DMS153 treated with DMSO at 0.1 percent for 48 hours (cell line): ENCODE measurements around the gene DAPK2.
"Not testable (repeated sequence)": the region's sequence is repeated elsewhere in the genome, so short reads cannot be mapped to it uniquely, and the experiment has no call there.

ENCODE experiments used
- DNase-seq: peaks from one replicate; lab custom pipeline; 2025; ENCODE audit not compliant: unreplicated experiment; lab: John Stamatoyannopoulos, UW

Gene DAPK2

DNA sequence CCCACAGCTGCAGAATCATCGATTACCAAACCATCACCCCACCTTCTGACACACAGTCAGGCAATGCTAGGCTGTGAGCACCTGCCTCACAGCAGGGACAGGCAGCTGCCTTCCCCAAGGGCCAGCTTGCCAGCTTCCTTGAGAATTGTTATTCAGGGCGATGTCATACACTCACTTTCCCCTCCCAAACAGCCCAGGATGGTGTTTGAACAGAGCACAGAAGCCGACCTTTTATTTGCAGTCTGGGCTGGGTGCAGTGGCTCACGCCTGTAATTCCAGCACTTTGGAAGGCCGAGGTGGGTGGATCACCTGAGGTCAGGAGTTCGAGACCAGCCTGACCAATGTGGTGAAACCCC is 128.0 kb downstream of the DAPK2 start:
- DNase-seq, result no peak

DNA sequence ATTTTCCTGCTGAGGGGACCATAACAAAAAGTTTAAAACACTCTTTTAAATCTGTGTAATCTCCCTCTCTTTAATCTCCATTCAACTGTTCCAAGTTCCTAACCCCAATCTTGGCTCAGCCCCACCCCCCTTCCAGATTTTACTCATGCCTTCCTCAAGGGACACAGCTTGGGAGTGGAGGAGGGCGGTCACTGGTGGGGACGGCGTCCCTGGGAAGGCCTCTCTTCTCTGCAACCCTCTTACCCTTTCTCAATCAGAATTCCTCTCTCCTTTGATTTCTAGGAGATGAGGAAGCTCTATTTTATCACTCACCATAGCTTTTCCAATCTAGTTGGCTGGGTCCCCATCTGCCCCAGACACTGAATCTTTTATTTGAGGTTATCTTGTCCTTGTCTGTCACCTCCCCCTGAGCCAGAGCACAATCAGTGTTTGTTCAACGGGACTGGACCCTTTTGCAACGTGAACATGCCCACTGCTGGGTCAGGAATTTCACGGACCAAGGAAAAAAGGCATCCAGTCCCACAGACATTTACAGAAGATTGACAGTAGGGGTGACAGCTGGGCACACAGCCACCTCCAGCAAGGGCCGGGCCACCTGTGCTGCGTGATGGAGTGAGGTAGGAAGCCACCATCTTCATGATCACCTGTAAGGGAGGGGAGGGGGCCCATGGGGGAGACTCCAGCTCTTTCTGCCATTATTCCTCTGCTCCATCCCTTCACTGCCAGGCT is 128.5 kb downstream of the DAPK2 start:
- DNase-seq, result no peak

GRCh38 chr15:63915873-63916771 is 130.2 kb downstream of the DAPK2 start:
- DNase-seq, result no peak

- DNase-seq, result no peak
These were observed 130.9 kb downstream of the DAPK2 start for GRCh38 chr15:63915209-63915872.

DNA sequence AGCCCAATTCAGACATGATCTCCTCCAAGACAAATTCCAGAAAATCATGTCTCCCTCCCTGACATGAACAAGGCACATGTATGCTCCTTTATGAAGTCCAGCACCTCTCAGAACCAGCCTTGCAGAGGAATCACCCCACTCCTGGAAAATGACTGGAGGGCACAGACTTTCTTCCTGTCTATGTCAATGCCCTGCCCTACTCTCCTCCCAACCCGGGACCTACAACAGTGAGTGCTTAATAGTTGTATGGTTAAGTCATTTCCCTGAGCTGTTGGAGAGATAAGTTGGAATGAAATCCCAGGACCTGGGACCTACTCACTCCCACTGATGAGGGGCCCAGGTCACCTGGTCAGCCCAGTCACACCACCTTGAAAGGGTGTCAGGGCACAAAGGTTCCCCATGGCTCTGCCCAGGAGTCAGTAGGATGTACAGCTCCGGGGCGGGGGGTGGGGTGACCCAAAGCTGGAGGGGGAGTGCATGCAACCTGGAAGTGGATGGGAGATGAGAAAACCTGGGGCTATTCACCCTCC is 132.4 kb downstream of the DAPK2 start:
- no peak for DNase-seq

- DNase-seq, result no peak
These were observed 132.9 kb downstream of the DAPK2 start for GRCh38 chr15:63913336-63913735.

GRCh38 chr15:63912061-63912615 is 134.1 kb downstream of the DAPK2 start:
- no peak for DNase-seq

GRCh38 chr15:63911160-63911559 is 135.1 kb downstream of the DAPK2 start:
- DNase-seq, result no peak

DNA sequence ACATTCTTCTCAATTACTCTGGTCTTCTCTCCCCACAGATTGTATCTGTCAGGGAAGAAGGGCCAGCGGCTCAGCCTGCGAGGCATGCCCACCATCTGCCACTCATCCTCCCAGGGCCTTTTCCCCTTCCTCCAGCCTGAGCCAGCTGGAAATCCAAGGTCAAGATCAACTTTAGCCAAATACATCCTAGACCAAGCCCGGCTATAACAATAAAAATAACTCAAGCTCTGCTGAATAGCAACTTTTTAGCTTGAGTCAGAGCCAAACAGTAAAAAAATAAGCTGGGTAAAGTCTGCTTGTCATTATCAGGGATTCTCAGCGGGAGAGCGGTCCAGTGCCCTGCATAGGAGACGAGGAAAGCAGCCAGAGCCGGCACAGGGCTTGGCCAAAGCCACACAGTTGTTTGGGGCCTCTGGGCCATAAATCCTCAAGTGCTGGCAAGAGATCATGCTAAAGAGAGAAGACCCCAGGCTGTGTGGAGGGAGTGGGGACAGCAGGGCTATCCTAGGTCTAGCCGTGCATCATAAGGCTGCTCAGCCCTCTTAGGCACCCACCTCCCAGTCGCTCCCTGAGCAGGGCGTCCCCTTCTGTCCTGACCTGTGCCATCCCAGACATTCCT is 136.4 kb downstream of the DAPK2 start:
- no peak for DNase-seq

- no peak for DNase-seq
These were observed 137.3 kb downstream of the DAPK2 start for GRCh38 chr15:63908991-63909390.

DNA sequence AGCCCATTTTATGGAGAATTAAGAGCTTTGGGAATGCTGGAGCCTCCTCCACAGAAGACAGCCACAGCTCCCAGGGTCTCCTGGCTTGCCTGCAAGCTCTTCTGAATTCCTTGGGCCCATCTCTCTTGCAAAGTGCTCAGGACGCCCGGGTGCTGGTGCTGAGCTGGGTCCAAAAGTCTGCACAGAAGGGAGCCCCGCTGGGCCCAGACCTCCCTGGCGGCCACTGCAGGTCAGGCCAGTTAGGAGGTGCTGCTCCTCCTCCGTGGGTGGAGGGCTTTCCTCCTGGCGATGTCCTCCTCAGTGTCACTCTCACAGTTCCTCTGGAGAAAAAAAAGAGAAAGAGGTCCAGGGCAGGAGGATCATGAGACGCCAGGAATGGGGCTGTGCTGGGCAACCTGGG is 138.0 kb downstream of the DAPK2 start:
- DNase-seq, result no peak

- DNase-seq, result no peak
These were observed 138.8 kb downstream of the DAPK2 start for GRCh38 chr15:63907521-63907920.

- no peak for DNase-seq
These were observed 140.1 kb downstream of the DAPK2 start for GRCh38 chr15:63906266-63906584.

DNA sequence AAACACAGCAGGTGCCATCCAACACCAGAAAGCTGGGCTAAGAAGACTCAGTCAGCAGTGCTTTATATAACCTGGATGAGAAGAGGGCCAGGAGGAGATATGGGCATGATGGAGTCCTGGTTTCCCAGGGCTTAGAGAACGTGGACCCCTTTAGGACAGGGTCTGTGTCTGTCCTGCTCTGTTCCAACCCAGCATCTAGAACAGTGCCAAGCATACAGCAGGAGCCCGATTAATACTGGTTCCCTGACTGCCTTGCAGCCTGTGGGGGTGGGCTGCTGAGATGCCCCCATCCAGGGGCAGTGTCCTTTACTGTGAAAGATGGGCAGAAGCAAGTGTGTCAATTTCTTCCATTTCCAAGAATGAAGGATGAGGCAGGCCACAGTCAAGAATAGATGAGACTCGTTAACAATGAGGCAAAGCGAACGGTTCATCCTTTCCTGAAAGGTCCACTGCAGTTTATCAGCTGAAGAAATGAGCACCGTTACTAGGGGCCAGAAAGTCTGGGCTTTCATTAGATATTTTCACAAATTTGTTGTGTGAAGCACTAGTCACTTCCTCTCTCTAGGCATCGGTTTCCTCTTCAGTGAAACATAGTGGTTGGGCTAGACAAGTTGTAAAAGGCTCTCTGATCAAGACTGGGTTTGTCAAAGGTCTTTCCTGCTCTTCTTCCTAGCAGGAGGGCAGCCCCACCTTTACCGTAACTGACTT is 140.6 kb downstream of the DAPK2 start:
- DNase-seq, result no peak

- DNase-seq, result no peak
These were observed 141.2 kb downstream of the DAPK2 start for GRCh38 chr15:63905131-63905530.

GRCh38 chr15:63904042-63904441 is 142.2 kb downstream of the DAPK2 start:
- no peak for DNase-seq

DNA sequence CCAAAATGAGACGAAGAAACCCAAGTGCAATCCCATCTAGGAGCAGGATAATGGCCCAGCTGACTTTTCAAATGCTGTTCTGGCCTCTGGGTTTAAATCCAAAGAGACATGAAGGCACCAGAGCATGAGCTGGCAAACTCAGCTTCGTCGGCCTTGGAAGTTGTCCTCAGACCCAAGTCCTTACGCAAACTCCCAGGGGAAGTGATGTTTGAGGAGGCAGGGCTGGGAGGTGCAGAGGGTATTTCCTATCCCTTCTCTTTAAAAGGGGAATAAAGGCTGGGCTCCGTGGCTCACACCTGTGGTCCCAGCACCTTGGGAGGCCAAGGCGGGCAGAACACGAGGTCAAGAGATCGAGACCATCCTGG is 143.6 kb downstream of the DAPK2 start:
- DNase-seq, result no peak

- no peak for DNase-seq
These were observed 144.2 kb downstream of the DAPK2 start for GRCh38 chr15:63901912-63902670.

GRCh38 chr15:63900306-63900705 is 146.0 kb downstream of the DAPK2 start:
- DNase-seq, result no peak

DNA sequence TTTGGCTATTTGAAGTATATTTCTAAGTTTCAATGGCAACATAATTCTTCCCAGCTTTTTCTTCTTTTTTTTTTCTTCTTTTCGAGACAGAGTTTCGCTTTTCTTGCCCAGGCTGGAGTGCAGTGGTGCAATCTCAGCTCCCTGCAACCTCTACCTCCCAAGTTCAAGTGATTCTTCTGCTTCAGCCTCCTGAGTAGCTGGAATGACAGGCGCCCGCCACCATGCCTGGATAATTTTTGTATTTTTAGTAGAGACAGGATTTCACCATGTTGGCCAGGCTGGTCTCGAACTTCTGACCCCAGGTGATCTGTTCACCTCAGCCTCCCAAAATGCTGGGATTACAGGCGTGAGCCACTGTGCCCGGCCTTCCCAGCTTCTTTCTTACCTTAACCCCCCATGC is 146.7 kb downstream of the DAPK2 start:
- DNase-seq, result not testable (repeated sequence)
